Sigmoid colon (tissue), 7 donors: ENCODE data around the gene ABCA9. TPM values are rescaled to one million over a fixed set of nuclear protein-coding genes. Genes with fewer than 3 reads are reported as not detected.

Source experiments
- DNase-seq: peaks from one replicate; pipeline ENCODE4 v3.0.0-alpha.2; 2019
- H3K27ac ChIP-seq, 4 donors: fragments of 200-600 bp; sonication (generic); one replicate each; pipeline ENCODE4 v1.5.1; 2016 to 2019; ENCODE audit warnings: mild to moderate bottlenecking in 1 of 4
- H3K27me3 ChIP-seq, 3 donors: fragments of 200-600 bp; sonication (generic); one replicate each; pipeline ENCODE4 v1.5.1; 2019; ENCODE audit warnings: mild to moderate bottlenecking in 1 of 3
- H3K36me3 ChIP-seq, 4 donors: fragments of 200-600 bp; sonication (generic); one replicate each; pipeline ENCODE4 v1.5.1; 2016 to 2019
- H3K4me1 ChIP-seq, 4 donors: fragments of 200-600 bp; sonication (generic); one replicate each; pipeline ENCODE4 v1.5.1; 2017 to 2019
- H3K4me3 ChIP-seq, 4 donors: fragments of 200-600 bp; sonication (generic); one replicate each; pipeline ENCODE4 v1.5.1; 2017 to 2019; ENCODE audit warnings: mild to moderate bottlenecking in 2 of 4, moderate library complexity in 1 of 4
- H3K9me3 ChIP-seq, 4 donors: fragments of 200-600 bp in 3 of 4; sonication (generic) in 3 of 4; one replicate each; pipeline versions ENCODE4 v1.5.1 to v1.6.1; 2013 to 2019
- CTCF ChIP-seq, 4 experiments: fragments of 450-650 bp in 3 of 4; fragments of 200-600 bp in 1 of 4; IDR thresholded peaks; one replicate each; pipeline ENCODE4 v1.5.1; 2016 to 2019; ENCODE audit warnings: antibody characterized with exemption in 4 of 4, mild to moderate bottlenecking in 3 of 4, moderate library complexity in 2 of 4
- EP300 ChIP-seq, 4 donors: sonication (generic); formaldehyde crosslinking; IDR thresholded peaks; one replicate each; pipeline ENCODE4 v1.6.1; 2017; ENCODE audit warnings: antibody characterized with exemption in 4 of 4
- POLR2A ChIP-seq, 2 donors: fragments of 450-650 bp; IDR thresholded peaks; one replicate each; pipeline ENCODE4 v1.6.1; 2016; ENCODE audit warnings: antibody characterized with exemption in 2 of 2, mild to moderate bottlenecking in 2 of 2, moderate library complexity in 2 of 2
- POLR2AphosphoS5 ChIP-seq, 4 donors: sonication (generic); formaldehyde crosslinking; IDR thresholded peaks; one replicate each; pipeline ENCODE4 v1.6.1; 2017; ENCODE audit warnings: antibody characterized with exemption in 4 of 4
- WGBS, 2 donors: extraction: QIAGEN DNeasy Blood & Tissue Kit; methylation state at CpG; one replicate each; pipeline ENCODE4 v1.1.7; 2013; 5-methylcytosine and 5-hydroxymethylcytosine counted together
- intact Hi-C: fragments of 100-400 bp; cut with DNase I; formaldehyde crosslinking; loops from one replicate; pipeline ENCODE4 v1.15.1; 2023
- polyA plus RNA-seq, 3 donors: library from polyadenylated mRNA; stranded (reverse); fragments of 200-250 nt; gene quantifications; one replicate each; pipeline ENCODE4 v1.2.3, GENCODE V29; 2013
- total RNA-seq, 4 donors: library from RNA; depleted of rRNA; stranded (reverse); fragments of >200 nt; gene quantifications; one replicate each; pipeline ENCODE4 v1.1.0, GENCODE V29; 2016
- donor health status: healthy with polysubstance abuse.
- donor health status: Bipolar disorder and iron deficiency.
- donor health status: healthy.

ABCA9 gene
- total and polyA plus RNA-seq, 7 donors: 0.23 to 74.5 (median 11.1) TPM

- no peak for DNase-seq
- no peak for TF ChIP-seq EP300 (IDR thresholded peaks at IDR 0.05)
- no peak for TF ChIP-seq CTCF (IDR thresholded peaks at IDR 0.05)
- no peak for TF ChIP-seq POLR2A (IDR thresholded peaks at IDR 0.05)
- no peak for TF ChIP-seq POLR2AphosphoS5 (IDR thresholded peaks at IDR 0.05)
- WGBS, 2 donors: 92% methylated on average over 4 of the region's 4 CpGs
- Histone ChIP-seq H3K4me3 (no peak overlapping the region), H3K27ac (no peak overlapping the region), H3K9me3 (no peaks in the 10 kb centered on the region), H3K4me1 (no peaks in the 10 kb centered on the region), H3K27me3 (no peaks in the 10 kb centered on the region), H3K36me3 (no peaks in the 10 kb centered on the region)
- intact Hi-C loops: loop anchor here (10.0 kb wide), 1 partner anchor 167 kb away; no protein-coding TSS in a partner anchor
Observed at GRCh38 chr17:69067274-69068047, 6.7 kb upstream of the ABCA9 start.

GRCh38 chr17:69066482-69066881 is 5.8 kb upstream of the ABCA9 start:
- no peak for TF ChIP-seq EP300 (IDR thresholded peaks at IDR 0.05)
- WGBS, 2 donors: 52 to 85% methylated on average over 7 of the region's 7 CpGs
- no peak overlapping the region for H3K27ac ChIP-seq
- no peaks in the 10 kb centered on the region for H3K9me3 ChIP-seq
- H3K27me3 ChIP-seq: no peaks in the 10 kb centered on the region
- no peak for DNase-seq
- no peak overlapping the region for H3K4me3 ChIP-seq
- H3K36me3 ChIP-seq: no peaks in the 10 kb centered on the region
- peaks cover 0 to 5% (median 0%) of the 10 kb centered on the region in 4 donors for H3K4me1 ChIP-seq
- intact Hi-C loops: loop anchor here (10.0 kb wide), 1 partner anchor 168 kb away; no protein-coding TSS in a partner anchor

- no peak overlapping the region for H3K4me3 ChIP-seq
- peaks cover 0 to 5% (median 0%) of the 10 kb centered on the region in 4 donors for H3K4me1 ChIP-seq
- H3K9me3 ChIP-seq: no peaks in the 10 kb centered on the region
- no peaks in the 10 kb centered on the region for H3K36me3 ChIP-seq
- intact Hi-C loops: loop anchor here (10.0 kb wide), 1 partner anchor 170 kb away; no protein-coding TSS in a partner anchor
- no peak for DNase-seq
- no peak overlapping the region for H3K27ac ChIP-seq
- TF ChIP-seq POLR2AphosphoS5 (IDR thresholded peaks at IDR 0.05): no peak
- TF ChIP-seq POLR2A (IDR thresholded peaks at IDR 0.05): no peak
- TF ChIP-seq CTCF (IDR thresholded peaks at IDR 0.05): no peak
- TF ChIP-seq EP300 (IDR thresholded peaks at IDR 0.05): no peak
- H3K27me3 ChIP-seq: no peaks in the 10 kb centered on the region
Observed at GRCh38 chr17:69065113-69065512, 4.4 kb upstream of the ABCA9 start.

- 65 to 80% methylated on average over 1 of the region's 1 CpG for WGBS, 2 donors
- no peaks in the 10 kb centered on the region for H3K36me3 ChIP-seq
- no peak overlapping the region for H3K27ac ChIP-seq
- no peaks in the 10 kb centered on the region for H3K9me3 ChIP-seq
- H3K4me3 ChIP-seq: no peak overlapping the region
- peaks cover 0 to 5% (median 0%) of the 10 kb centered on the region in 4 donors for H3K4me1 ChIP-seq
- no peaks in the 10 kb centered on the region for H3K27me3 ChIP-seq
- TF ChIP-seq POLR2AphosphoS5 (IDR thresholded peaks at IDR 0.05) (no peak), CTCF (IDR thresholded peaks at IDR 0.05) (no peak), POLR2A (IDR thresholded peaks at IDR 0.05) (no peak), EP300 (IDR thresholded peaks at IDR 0.05) (no peak)
- intact Hi-C loops: loop anchor here (10.0 kb wide), 1 partner anchor 170 kb away; no protein-coding TSS in a partner anchor
- no peak for DNase-seq
Observed at GRCh38 chr17:69064476-69064875, 3.7 kb upstream of the ABCA9 start.

- Histone ChIP-seq H3K27me3 (no peaks in the 10 kb centered on the region), H3K9me3 (no peaks in the 10 kb centered on the region), H3K4me3 (no peak overlapping the region), H3K27ac (peak overlapping the region in 1 of 4 donors; percentile 56), H3K36me3 (no peaks in the 10 kb centered on the region), H3K4me1 (peaks cover 0 to 5% (median 0%) of the 10 kb centered on the region in 4 donors)
- DNase-seq: no peak
- WGBS, 2 donors: 80% methylated on average over 2 of the region's 2 CpGs
- TF ChIP-seq EP300 (IDR thresholded peaks at IDR 0.05) (no peak), CTCF (IDR thresholded peaks at IDR 0.05) (no peak), POLR2A (IDR thresholded peaks at IDR 0.05) (no peak)
- intact Hi-C loops: loop anchor here (10.0 kb wide), 1 partner anchor 171 kb away; no protein-coding TSS in a partner anchor
Observed at GRCh38 chr17:69064001-69064400, 3.3 kb upstream of the ABCA9 start.
